Putamen (tissue), 1 donor: Measurements from ENCODE around the gene ZNF804B.
"Not testable (repeated sequence)": the region's sequence is repeated elsewhere in the genome, so short reads cannot be mapped to it uniquely, and the experiment has no call there.

Experiments
- DNase-seq: peaks from one replicate; pipeline ENCODE4 v3.0.0-alpha.2; 2016; ENCODE audit warnings: low spot score

Gene ZNF804B

GRCh38 chr7:89085580-89085979 is 326.1 kb downstream of the ZNF804B start:
- DNase-seq = no peak

DNA sequence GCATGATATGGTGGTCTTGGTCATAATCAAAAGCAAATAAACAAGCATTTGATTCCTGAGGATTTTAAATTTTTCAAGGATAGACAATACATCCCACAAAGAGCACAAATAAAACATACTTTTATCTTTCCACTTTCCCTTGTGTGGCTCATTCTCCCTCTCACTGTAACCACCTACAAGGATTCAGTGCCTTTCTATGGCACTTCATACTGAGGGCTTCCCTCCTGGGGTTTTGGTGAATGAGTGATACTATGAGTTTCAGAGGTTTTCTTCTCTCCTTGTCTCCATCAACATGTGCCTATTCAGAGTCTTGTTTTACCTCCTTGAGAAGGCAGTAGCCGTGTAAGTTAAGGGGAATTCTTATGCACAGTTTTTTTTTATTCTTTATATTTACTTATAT is 332.1 kb downstream of the ZNF804B start:
- DNase-seq = no peak

GRCh38 chr7:89094269-89094668 is 334.8 kb downstream of the ZNF804B start:
- DNase-seq = no peak

- DNase-seq = no peak
Observed at GRCh38 chr7:89103564-89103963, 344.1 kb downstream of the ZNF804B start.

DNA sequence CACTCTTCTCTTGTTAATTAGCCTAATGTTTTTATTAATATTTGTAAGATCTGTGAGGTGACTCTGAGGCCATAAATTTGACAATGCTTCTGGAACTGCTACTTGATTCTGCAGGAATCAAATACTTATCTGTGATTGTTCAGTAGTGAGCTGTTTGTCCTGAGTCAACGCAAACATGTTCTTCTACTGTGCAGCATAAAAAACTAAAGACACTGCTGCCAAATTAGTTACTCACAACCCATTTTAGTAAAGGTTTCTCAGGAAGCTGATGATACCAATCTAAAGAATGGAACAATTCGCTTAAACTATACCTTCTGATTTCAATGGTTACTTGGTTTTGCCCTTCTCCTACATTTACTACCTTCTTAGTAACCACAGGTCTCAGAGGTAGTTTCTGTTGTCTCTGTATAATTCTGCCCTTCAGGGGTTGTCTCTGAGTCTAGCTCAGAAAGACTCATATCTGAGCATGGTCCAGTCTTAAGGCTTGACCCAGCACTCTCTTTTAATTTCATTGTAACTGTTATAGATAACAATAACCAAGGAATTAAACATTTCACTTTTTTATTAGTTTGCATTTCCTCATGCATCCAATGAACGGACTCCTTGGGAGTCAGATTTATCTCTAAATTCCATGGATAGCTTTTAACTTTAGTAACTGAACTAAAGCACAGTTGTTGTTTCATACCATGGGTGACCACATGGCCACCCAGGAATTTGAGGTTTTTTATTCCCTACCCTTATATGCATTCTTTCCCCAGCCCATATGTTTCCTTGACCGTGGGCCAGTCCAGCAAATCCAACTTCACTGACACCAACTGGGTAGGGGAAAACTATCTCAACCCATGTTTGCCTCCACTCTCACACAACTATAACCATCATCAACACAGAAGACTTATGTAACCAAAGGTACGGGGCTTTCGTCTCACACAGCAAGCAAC is 345.5 kb downstream of the ZNF804B start:
- DNase-seq = no peak

DNA sequence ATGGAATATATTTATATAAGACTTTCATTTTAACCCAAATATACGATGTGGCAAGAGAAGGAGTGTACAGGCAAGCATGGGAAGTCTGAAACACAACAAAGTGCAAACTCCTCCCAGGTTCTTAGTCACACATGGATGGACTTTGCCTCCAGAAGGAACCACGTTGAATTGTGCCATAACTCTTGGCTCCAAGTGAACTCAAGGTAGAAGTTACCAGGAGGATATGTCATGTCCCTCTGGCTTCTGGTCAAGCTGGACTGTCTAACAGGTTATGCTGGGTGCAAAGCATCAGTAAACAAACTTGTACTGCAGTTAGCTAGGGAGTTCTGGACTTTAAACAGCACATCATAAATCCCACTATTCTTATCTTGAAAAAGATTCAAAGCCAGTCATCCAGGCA is 364.4 kb downstream of the ZNF804B start:
- DNase-seq = no peak

DNA sequence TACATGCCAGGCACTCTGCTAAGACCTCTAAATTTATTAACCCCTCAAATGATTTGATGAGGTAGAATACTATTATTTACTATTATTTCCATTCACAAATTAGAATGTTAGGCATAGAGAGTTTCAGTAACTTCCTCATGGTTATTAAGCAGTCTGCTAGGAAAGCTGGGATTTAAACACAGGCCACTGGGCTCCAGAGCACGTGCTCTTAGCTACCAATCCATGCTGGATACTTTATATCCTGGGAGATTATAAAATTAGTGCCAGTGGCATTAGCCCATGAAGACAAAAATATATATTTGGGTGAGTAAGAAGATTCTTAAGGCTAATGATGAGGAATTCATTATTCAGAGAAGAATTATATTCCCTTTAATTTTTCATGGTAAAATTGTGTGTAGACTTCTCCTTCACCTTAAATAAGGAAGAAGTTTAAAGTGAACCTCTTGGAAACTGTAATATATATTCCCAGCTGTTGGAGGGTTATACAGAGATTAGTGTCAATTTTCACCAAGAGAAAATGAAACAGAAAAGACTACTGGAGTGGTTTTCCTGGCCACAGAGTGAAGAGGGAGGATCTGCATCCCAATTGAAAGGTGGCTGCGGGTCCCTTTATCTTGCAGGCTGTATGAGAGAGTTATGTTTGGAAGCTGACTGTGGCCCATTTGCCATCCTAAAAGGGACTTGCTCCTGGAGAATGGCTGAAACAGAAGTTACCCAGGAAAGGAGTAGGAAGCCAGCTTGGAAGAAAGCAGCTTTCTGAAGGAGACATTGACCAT is 370.3 kb downstream of the ZNF804B start:
- DNase-seq = no peak

DNA sequence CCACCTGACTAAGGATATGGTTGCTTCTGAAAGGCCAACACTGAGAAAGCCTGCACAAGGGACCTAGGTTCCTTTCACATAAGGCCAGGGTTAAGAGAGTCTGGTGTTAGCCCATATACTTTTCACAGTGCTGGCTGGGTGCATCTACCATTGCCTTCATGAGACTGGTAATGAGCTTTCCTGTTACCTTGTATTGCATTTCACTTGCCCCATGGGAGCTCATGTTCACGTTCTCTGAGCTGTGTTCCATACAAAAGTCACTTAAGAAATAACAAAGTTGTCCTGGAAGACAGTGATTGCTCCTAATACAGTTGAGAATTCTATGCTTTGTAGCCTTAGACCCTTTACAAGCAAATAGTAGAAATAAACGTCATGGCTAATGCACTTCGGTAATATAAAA is 373.9 kb downstream of the ZNF804B start:
- DNase-seq = no peak

GRCh38 chr7:89133819-89134218 is 374.3 kb downstream of the ZNF804B start:
- DNase-seq = no peak

DNA sequence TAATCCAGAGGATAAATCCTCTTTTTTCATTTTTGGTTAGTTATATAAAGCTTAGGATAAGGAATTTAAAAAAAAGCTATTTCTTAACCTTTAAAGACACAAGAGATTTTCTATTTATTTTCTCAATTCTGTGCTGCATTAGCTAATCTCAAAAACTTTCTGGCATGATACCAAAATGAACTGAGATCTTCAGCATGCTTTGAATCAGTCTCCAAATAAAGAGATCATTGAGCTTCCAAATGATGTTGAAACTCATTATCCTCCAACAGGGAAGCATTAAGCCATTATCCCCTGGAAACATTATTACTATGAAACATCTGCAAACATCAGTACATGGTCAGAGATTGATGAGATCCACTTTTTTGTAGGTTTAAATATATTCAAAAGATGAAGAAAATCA is 386.3 kb downstream of the ZNF804B start:
- DNase-seq = no peak

- DNase-seq = no peak
Observed at GRCh38 chr7:89160107-89160506, 400.6 kb downstream of the ZNF804B start.

GRCh38 chr7:89165421-89165820 is 405.9 kb downstream of the ZNF804B start:
- no peak for DNase-seq

- no peak for DNase-seq
Observed at GRCh38 chr7:89170628-89171027, 411.1 kb downstream of the ZNF804B start.

- DNase-seq = no peak
Observed at GRCh38 chr7:89182116-89182515, 422.6 kb downstream of the ZNF804B start.

DNA sequence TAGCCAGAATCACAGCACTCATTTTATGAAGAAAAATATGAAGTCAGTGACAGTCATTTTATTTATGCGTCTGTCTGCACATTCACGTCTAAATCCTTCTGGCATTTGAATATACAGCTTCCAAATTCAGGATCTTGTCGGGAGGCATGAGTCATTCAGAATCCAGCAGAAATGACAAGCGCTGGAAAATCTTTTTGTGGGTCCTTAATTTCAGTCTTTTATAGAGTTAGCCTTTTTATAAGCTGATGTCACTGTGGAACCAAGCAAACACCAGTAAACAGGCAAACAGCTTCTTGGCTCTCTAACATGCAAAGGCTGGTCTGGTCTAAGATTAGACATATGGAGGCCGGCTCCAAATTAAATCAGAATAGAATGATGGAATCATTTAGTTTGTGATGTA is 424.2 kb downstream of the ZNF804B start:
- DNase-seq = peak; percentile 3

DNA sequence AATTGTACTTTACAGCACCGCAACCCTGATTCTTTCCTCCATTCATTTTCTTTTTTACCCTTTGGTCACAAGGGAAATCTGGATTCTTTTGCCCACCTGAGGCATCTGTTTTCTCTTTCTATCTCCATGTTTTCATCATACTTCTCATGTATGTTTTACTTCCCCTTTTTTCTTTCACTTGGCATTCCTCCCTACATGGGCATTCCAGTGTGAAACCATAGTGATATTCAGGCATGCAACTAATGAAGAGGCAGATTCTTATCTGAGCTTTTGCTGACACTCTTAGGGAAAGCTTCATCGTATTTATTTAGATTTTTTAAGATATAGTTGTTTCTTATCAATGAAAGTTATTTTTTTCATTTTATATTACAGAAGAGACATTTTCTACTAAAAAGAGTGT is 441.3 kb downstream of the ZNF804B start:
- no peak for DNase-seq

DNA sequence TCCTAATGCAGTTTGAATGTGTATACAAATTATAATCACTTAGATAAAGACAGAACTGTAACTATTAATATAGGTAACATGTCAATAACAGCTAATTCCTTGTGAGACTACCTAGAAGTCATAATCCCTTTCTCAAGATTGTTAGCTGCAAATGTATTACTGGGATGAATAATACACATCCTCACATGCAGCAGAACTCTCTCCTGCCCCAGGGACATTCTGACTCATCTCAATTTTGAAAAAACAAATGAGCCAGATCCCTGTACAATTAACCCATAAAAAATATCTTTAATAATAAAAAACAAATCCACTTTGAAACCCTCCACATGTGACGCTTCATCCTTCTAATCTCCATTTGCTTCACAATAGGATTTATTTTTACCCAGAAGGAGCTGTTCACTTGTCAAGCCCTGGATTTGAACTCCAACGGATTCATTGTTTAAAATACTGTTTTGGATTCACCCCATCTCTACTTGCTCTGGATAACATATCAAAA is 464.4 kb downstream of the ZNF804B start:
- no peak for DNase-seq

DNA sequence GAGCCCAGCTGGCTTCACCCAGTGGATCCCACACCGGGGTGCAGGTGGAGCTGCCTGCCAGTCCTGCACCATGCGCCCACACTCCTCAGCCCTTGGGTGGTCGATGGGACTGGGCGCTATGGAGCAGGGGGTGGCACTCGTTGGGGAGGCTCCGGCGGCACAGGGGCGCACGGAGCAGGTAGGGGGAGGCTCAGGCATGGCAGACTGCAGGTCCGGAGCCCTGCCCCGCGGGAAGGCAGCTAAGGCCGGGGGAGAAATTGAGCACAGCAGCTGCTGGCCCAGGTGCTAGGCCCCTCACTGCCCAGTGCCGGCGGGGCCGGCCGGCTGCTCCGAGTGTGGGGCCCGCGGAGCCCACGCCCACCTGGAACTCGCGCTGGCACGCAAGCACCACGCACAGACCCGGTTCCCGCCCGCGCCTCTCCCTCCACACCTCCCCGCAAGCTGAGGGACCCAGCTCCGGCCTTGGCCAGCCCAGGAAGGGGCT is 469.2 kb downstream of the ZNF804B start:
- not testable (repeated sequence) for DNase-seq

GRCh38 chr7:89238156-89238555 is 478.7 kb downstream of the ZNF804B start:
- no peak for DNase-seq

GRCh38 chr7:89246196-89246595 is 486.7 kb downstream of the ZNF804B start:
- no peak for DNase-seq

DNA sequence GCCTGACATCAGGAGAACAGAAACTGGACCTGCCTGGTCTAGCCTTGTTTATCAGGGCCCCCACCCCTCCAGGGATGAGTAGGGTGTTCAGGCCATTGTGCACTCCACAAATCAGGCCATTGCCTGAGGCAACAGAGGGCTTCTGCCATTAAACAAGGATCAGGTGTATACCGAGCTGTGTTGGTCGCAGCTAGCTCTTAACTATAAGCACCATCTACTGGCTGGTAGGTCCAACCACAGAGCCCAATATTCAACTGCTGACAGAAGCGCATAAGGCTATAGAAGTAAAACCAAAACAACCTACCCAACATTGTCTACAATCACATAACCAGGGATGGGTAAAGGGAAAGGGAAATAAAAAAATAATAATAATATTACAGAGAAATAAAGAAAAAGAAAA is 487.7 kb downstream of the ZNF804B start:
- no peak for DNase-seq

GRCh38 chr7:89259085-89259484 is 499.6 kb downstream of the ZNF804B start:
- no peak for DNase-seq

DNA sequence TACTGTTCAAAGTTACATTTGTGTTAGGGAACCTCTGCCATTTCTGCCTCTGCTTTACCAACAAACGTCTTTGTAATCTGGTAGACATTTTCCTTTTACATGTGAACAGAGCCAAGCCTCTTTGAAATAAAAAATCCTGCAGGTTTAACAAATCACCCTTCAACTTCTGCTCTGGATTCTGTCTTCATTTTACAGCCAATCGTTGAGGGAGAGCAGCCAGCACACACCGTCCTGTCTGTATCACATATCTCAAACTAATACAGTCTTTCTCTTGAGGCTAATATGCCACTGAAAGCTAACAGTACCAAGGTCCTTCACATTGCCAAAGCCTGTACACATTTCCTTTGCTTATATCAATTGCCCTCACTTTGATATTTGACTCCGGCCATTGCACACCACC is 504.6 kb downstream of the ZNF804B start:
- DNase-seq = no peak
